ENCODE results near the gene PLAAT3. TPM values are rescaled to one million over a fixed set of nuclear protein-coding genes. Genes with fewer than 3 reads are reported as not detected.

The PLAAT3 gene
- total and polyA plus RNA-seq, 2 of the 8 experiments (the other 6 are each of a cell fraction or from before 2014, with no cell fraction given), result 109 to 190 TPM

GRCh38 chr11:63572026-63572688 lies 42.1 kb downstream of the PLAAT3 start:
- CTCF ChIA-PET (ENCODE audit: partially characterized antibody), result no interaction called here
- H4K8ac ChIP-seq (ENCODE audit: extremely low read depth, insufficient read depth, low read length), result no peak overlapping the region
- 83% methylated on average over 3 of the region's 3 CpGs; no CpG with 5 or more reads in 1 of the 2 experiments for WGBS, 2 experiments (ENCODE audit: extremely low coverage in 1 of 2, insufficient coverage in 1 of 2, insufficient read length in 1 of 2, insufficient replicate concordance in 2 of 2, low coverage in 1 of 2, low lambda C conversion rate in 2 of 2, missing lambda C conversion rate in 1 of 2)

More at GRCh38 chr11:63572026-63572688, 42.1 kb downstream of the PLAAT3 start:
- H3K79me1 ChIP-seq (ENCODE audit: low read depth, low read length), result peaks cover 3% of the 10 kb centered on the region; the same call in 1 of the 2 replicates
- no peak overlapping the region for H3K56ac ChIP-seq (replicated peaks; ENCODE audit: insufficient read length, low read depth, low read length)
- H3K79me2 ChIP-seq (ENCODE audit: control insufficient read depth in 1 of 2, insufficient read depth in 2 of 2, low read length in 2 of 2), result no peaks in the 10 kb centered on the region
- no peak overlapping the region for H2BK120ac ChIP-seq (replicated peaks; ENCODE audit: low read depth, low read length)
- no peak overlapping the region for H2AK5ac ChIP-seq (ENCODE audit: low read depth, low read length)
- H2BK15ac ChIP-seq (ENCODE audit: low read length), result no peak overlapping the region
- no peak for FAIRE-seq
- no peaks in the 10 kb centered on the region for H4K20me1 ChIP-seq (replicated peaks in 1 of 2; ENCODE audit: control insufficient read depth in 1 of 2, insufficient read depth in 2 of 2, low read length in 2 of 2)
- no peak overlapping the region for H3K4me3 ChIP-seq (ENCODE audit: extremely low read depth in 1 of 4, insufficient read depth in 2 of 4, low read depth in 3 of 4, low read length in 4 of 4)
- H3K23ac ChIP-seq (ENCODE audit: insufficient read length), result no peak overlapping the region
- H2BK20ac ChIP-seq (ENCODE audit: low read length), result no peak overlapping the region
- H3K27ac ChIP-seq (ENCODE audit: low read depth, low read length), result no peak overlapping the region
- no peak overlapping the region for H2AFZ ChIP-seq (ENCODE audit: low read length)
- no peak overlapping the region for H3K14ac ChIP-seq (ENCODE audit: insufficient read length)
- no peaks in the 10 kb centered on the region; the same call in 1 of the 2 replicates for H3K23me2 ChIP-seq (ENCODE audit: low read depth, low read length)
- DNase-seq (ENCODE audit: low read depth in 1 of 2, low spot score in 2 of 2), result no peak
- no peak overlapping the region for H3K4me2 ChIP-seq (ENCODE audit: insufficient read depth in 1 of 2, low read depth in 2 of 2, low read length in 2 of 2)
- H3K36me3 ChIP-seq (ENCODE audit: control insufficient read depth in 2 of 4, insufficient read depth in 4 of 4, low read length in 3 of 4), result peaks cover 5 to 25% (median 14%) of the 10 kb centered on the region in 4 experiments; a peak in 5 of 8 replicates
- H3K4me1 ChIP-seq (replicated peaks in 1 of 4; ENCODE audit: control insufficient read depth in 3 of 4, insufficient read depth in 4 of 4, low read length in 3 of 4), result peaks cover 0 to 3% (median 0%) of the 10 kb centered on the region in 4 experiments; a peak in 1 of 7 replicates
- no peak overlapping the region for H3K4ac ChIP-seq (replicated peaks; ENCODE audit: insufficient read length, low read depth, low read length)
- TF ChIP-seq, protein P1, sequence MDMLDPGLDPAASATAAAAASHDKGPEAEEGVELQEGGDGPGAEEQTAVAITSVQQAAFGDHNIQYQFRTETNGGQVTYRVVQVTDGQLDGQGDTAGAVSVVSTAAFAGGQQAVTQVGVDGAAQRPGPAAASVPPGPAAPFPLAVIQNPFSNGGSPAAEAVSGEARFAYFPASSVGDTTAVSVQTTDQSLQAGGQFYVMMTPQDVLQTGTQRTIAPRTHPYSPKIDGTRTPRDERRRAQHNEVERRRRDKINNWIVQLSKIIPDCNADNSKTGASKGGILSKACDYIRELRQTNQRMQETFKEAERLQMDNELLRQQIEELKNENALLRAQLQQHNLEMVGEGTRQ (IDR thresholded peaks at IDR 0.05; ENCODE audit: low read length), result no peak
- TF ChIP-seq HDAC6 (IDR thresholded peaks at IDR 0.05; ENCODE audit: low read depth, low read length), result no peak
- H4K5ac ChIP-seq (ENCODE audit: insufficient read length, low read depth, low read length), result no peak overlapping the region
- H3K18ac ChIP-seq (ENCODE audit: extremely low read depth, low read length), result no peak overlapping the region
- H2BK12ac ChIP-seq (ENCODE audit: low read depth, low read length), result no peak overlapping the region
- H3K9ac ChIP-seq (replicated peaks in 1 of 4; ENCODE audit: extremely low read depth in 1 of 4, low read depth in 3 of 4, low read length in 3 of 4), result no peak overlapping the region
- no peaks in the 10 kb centered on the region for H3K27me3 ChIP-seq (replicated peaks in 1 of 4; ENCODE audit: control insufficient read depth in 3 of 4, extremely low read depth in 1 of 4, insufficient read depth in 3 of 4, low read length in 3 of 4)
- POLR2A ChIA-PET (ENCODE audit: partially characterized antibody), result interaction anchor here (0.6 kb wide), 1 partner anchor 18 kb away, joined by 4 read pairs; no protein-coding TSS in a partner anchor
- H3K9me3 ChIP-seq (ENCODE audit: insufficient read depth in 2 of 2, low read depth in 1 of 2, low read length in 1 of 2), result no peaks in the 10 kb centered on the region
- H4K91ac ChIP-seq (replicated peaks; ENCODE audit: insufficient read length, low read length), result no peak overlapping the region
- no peak overlapping the region for H2BK5ac ChIP-seq (ENCODE audit: low read depth, low read length)
